ENCODE measurements around the gene USP49.
"Not testable (repeated sequence)": the region's sequence is repeated elsewhere in the genome, so short reads cannot be mapped to it uniquely, and the experiment has no call there.

USP49 gene

DNA sequence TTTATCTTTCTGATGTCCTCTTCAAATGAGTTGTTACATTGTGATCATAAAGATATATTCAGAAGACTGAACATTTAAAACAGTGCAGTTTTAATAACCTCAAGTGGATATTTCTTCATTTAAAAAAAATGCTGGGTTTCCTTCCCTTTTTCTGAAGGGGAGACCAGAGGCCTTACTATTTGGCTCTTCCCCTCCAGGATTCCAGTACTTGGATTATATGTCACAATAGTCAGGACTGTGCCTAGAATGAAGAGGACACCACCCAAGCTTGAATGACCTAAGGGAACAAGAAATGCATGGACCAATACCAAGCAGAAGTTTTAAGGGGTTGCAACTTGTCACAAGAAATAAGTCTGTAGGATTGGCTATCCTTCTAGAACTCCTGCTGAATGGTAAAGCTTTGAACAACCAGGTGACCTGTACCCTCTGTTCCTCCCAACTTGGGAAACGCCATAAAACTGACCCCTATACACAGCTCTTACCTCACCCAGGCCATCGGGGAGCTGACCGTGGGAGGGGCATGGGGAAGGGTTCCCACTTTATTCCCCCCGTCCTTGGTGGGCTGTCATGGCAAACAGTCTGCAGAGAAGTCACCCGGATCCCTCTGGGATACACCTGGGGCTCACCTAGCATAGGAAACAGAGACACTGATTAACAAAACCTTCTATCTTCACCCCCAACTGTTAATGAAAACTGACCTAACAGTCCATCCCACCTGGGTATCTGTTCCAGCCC is 117.5 kb downstream of the USP49 start:
- Mint-ChIP-seq H3K36me3 (no peaks in the 10 kb centered on the region), H3K4me1 (ENCODE audit: low read depth) (peaks cover 13% of the 10 kb centered on the region), H3K9me3 (ENCODE audit: low read depth) (no peaks in the 10 kb centered on the region), H3K27me3 (no peaks in the 10 kb centered on the region), H3K27ac (no peak overlapping the region), H3K4me3 (peak overlapping the region; percentile 91)

DNA sequence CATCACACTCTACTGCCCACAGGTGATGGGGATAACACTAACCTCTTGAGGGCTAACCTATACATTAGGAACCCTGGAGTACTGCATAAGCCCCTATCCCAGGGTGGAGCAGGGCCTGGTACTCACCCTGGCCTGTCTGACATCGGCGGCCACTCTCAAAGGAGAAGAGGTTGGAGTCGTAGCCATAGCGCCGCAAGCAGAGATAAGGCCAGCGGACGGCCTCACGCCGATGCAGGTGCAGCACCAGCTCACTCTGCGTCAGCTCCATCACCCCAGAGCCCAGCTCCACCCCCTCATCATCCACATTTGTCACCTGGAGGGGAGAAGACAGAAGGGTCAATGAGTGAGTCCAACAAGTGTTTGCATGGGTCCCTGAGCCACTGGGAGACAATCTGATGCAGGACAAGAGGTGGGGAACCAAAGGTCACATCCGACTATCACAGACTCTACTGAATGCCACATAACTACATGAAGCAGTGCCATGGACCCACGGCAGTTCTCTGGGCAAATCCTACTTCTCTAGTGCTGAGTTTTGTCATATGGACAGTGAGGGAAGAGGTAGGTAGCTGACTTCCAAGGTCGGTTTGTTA is 119.8 kb downstream of the USP49 start:
- H3K4me3 Mint-ChIP-seq = no peak overlapping the region
- no peaks in the 10 kb centered on the region for H3K27me3 Mint-ChIP-seq
- no peak overlapping the region for H3K27ac Mint-ChIP-seq
- peaks cover 8% of the 10 kb centered on the region for H3K4me1 Mint-ChIP-seq (ENCODE audit: low read depth)
- H3K36me3 Mint-ChIP-seq = peaks cover 2% of the 10 kb centered on the region
- no peaks in the 10 kb centered on the region for H3K9me3 Mint-ChIP-seq (ENCODE audit: low read depth)

DNA sequence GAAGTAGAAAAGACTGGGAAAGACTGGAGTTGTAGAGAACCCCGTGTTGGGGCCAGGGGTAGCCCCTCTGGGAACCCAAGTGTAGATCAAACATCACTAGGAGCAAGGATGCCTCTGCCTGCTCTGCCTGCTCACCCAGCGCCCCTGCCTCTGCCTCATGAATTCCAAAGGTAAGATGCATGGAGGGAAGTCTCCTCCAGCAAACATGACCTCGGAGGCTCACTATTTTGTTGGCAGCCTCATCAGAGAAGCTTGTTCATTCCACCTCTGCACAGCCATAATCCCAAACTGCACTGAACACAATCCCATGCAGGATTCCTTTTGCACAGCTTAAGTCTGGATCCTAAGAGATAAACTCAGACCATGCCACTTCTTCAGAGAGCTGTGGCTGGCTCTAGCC is 120.3 kb downstream of the USP49 start:
- Mint-ChIP-seq H3K36me3 (peaks cover 2% of the 10 kb centered on the region), H3K4me3 (no peak overlapping the region), H3K27ac (no peak overlapping the region), H3K4me1 (ENCODE audit: low read depth) (peaks cover 5% of the 10 kb centered on the region), H3K9me3 (ENCODE audit: low read depth) (no peaks in the 10 kb centered on the region), H3K27me3 (no peaks in the 10 kb centered on the region)

DNA sequence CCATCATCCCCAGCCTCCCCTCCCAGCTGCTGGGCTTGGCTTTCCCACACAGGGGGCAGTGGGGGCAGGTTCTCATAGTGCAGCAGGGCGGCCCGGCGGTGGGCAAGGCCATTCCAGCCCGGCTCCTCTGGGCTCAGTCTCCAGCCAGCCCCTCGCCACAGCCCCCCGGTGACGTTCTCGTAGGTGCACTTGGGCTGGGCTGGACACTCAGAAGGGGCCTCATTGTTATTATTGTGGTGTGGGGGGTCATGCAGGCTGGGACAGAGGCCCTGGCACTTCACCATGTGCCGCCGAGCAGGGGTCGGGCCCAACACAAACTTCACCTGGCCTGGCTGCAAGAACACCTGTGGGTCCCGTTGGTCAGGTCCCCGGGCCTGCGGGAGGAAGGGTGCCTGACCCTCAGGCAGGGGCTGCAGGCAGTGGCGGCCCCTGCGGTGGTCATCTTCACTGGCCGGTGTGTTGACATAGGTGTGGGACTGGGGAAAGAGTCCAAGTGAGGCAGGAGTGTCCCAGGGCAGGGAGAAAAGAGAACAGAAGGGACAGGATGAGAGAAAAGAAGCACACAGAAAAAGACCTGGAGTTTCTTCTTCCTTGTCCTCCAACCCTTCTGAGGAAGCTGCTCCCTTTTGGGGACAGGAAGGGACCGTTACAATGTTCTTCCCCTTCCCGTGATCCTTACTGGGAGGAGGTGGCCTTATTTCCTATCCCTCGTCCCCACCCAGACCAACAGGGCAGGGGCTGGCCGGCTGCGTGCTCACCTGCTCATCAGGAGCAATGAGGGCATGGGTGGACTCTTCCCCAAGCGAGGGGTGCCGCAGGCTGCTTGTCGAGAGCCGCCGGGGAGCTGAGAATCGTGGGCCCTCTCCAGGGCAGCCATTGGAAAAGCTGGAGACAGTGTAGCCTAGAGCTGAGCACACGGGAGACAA is 123.9 kb downstream of the USP49 start:
- H3K4me1 Mint-ChIP-seq (ENCODE audit: low read depth) = no peaks in the 10 kb centered on the region
- peaks cover 2% of the 10 kb centered on the region for H3K36me3 Mint-ChIP-seq
- no peak overlapping the region for H3K4me3 Mint-ChIP-seq
- H3K27ac Mint-ChIP-seq = no peak overlapping the region
- H3K9me3 Mint-ChIP-seq (ENCODE audit: low read depth) = no peaks in the 10 kb centered on the region
- H3K27me3 Mint-ChIP-seq = no peaks in the 10 kb centered on the region

DNA sequence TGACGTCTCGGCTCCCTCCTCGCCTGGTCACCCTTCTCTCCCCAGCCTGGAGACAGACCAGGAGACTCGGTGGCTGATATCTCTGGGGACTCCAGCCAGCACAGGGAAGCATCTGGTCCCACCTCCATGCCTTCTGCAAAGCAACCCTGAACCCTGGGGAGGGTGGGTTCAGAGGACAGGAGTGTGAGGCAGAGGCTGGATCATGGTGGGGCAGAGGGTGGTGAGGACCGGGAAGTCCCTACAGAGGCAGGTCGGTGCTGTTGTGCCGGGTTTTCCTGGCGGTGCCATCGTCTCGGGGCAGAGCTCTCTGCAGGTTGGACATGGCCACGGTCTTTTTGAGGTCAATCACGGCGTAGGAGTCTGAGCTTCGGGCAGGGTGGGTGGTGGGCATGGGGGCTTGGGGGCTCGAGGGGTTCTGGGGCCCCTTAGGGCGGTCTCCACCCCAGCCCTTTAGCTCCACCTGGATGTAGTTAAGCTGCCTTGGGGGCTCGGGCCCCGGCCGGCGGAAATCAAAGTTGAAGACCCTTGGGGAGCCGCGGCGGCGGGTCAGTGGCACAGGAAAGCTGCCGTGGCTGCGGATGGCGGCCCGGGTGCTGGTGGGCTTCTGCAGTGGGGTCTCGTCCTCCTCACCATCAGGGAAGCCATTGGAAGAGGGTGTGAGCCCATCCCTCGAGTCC is 124.7 kb downstream of the USP49 start:
- Mint-ChIP-seq H3K27me3 (no peaks in the 10 kb centered on the region), H3K9me3 (ENCODE audit: low read depth) (no peaks in the 10 kb centered on the region), H3K4me3 (no peak overlapping the region), H3K27ac (no peak overlapping the region), H3K4me1 (ENCODE audit: low read depth) (no peaks in the 10 kb centered on the region), H3K36me3 (peaks cover 2% of the 10 kb centered on the region)

DNA sequence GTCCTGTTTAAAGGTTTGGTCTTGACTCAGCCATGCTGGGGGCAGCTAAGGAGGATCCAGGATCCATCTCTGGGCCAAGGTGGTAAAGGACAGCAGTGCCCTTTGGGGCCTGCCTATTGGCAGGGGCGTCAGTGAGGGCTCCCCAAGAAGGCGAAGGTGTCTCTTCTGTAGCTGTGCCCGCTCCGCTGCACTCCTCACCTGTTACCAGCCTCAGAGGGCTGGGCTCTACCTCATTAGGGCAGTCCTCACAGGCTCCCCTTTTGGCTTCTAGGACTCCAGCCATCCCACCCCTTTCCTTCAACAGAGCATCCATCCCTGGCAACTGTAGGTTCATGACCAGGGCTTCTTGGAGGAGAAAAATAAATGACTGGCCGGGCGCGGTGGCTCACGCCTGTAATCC is 125.8 kb downstream of the USP49 start:
- Mint-ChIP-seq H3K27ac (no peak overlapping the region), H3K4me3 (no peak overlapping the region), H3K36me3 (peaks cover 2% of the 10 kb centered on the region), H3K4me1 (ENCODE audit: low read depth) (no peaks in the 10 kb centered on the region), H3K9me3 (ENCODE audit: low read depth) (no peaks in the 10 kb centered on the region), H3K27me3 (no peaks in the 10 kb centered on the region)

DNA sequence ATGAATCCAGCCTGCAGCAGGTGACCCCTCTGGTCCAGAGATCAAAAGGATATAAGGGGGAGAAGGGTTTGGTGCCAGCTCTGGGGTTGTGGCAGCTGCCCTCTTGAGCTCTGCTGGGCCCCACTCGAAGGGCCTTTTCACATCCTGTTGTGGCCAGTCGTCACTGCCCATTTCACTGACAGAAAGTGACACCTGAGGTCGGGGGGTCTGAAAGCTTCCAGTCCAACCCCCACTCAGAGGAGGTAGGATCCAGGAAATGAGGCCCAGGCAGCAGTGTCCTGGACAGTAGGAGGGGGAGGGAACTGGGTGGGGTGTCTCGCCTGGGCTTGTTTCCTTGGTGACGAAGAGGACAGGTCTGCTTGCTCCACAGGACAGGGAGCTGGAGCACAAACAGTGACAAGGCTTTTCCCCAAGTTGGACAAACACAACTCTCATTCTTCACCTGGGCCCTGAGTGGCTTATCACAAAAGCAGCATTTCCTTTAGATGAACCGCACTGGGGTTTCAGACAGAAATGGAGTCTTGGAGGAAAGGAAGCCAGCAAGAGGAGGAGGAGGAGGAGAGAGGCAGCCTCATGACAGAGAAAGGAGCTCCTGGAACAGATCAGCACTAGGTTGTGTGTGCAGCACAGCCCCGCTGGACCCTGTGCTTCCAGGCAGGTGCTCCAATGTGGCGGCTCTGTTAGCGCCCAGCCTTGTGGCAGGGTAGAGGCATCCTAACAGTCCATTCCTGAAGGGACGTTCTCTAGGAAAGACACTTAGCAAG is 126.4 kb downstream of the USP49 start:
- Mint-ChIP-seq H3K4me3 (no peak overlapping the region), H3K27me3 (no peaks in the 10 kb centered on the region), H3K4me1 (ENCODE audit: low read depth) (no peaks in the 10 kb centered on the region), H3K27ac (no peak overlapping the region), H3K9me3 (ENCODE audit: low read depth) (no peaks in the 10 kb centered on the region), H3K36me3 (peaks cover 2% of the 10 kb centered on the region)

DNA sequence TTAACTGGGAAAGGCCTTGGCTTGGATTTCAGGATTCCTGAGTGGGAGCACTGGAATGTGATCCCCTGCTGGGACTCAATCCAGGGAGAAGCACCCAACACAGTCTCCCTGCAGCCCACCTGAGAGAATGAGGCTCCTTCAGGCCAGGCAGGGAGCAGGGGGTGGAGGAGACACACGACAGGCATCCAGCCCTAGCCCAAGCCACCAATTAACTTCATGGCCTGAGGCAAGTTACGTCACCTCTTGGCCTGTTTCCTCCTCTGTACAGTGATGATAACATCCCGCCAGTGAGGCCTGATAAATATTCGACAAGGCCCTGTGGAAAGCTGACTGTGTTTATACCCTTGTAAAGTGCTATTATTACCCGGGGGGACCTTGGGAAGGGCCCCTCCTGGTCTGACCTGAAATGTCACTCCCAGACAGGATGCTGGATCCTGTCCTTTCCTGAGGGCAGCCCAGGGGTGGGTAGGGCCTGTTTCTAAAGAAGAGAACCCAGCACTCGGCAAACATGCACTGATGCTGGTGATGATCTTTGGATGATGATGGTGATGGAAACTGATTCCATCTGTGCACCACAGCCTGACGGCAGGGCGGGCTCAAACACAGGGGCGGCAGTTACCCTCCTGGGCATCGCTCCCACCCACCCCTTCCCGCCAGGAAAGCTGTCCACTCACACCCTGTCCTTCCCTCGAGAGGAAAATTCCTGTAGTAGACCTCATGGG is 127.9 kb downstream of the USP49 start:
- Mint-ChIP-seq H3K27me3 (no peaks in the 10 kb centered on the region), H3K27ac (no peak overlapping the region), H3K4me3 (no peak overlapping the region), H3K36me3 (peaks cover 4% of the 10 kb centered on the region), H3K9me3 (ENCODE audit: low read depth) (no peaks in the 10 kb centered on the region), H3K4me1 (ENCODE audit: low read depth) (no peaks in the 10 kb centered on the region)

DNA sequence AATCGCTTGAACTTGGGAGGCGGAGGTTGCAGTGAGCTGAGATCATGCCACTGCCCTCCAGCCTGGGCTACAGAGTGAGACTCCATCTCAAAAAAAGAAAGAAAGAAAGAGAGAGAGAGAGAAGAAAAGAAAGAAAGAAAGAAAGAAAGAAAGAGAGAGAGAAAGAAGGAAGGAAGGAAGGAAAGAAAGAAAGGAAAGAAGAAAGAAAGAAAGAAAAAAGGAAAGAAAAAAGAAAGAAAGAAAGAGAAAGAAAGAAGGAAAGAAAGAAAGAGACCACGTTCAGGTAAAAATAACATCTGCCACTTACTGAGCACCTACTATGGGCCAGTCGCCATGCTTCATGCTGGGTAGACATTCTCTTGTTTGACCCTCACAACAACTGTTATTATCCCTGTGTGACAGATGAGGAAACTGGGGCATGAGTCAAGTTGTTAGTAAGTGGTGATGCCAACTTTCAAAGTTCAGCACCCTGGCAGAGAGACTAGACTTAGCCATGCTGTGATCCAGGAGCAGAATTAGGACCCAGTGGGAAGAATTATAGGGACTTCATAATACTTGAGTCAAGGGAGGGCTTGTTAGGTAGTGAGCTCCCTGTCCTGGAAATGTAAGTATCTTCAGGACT is 129.0 kb downstream of the USP49 start:
- not testable (repeated sequence) for H3K27ac Mint-ChIP-seq; H3K4me1 Mint-ChIP-seq (ENCODE audit: low read depth); H3K27me3 Mint-ChIP-seq; H3K4me3 Mint-ChIP-seq; H3K9me3 Mint-ChIP-seq (ENCODE audit: low read depth); H3K36me3 Mint-ChIP-seq

DNA sequence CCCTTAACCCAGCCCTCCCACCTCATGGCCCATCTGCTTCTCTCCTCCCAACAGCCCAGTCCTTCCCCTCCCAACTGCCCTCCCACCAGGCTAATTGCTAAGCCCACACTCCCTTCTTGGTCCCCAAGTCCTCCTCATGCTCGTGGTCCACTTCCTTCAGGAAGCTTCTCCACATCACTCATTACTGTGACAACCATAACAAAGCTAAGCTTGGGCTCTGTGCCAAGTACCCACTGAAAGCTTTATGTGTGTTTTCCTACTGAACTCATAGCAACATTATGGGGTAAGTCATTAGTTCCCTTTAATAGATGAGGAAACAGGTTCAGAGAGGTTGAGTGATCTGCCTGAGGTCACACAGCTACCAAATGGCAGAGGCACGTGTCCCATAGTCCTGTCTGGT is 131.7 kb downstream of the USP49 start:
- H3K4me1 Mint-ChIP-seq (ENCODE audit: low read depth) = no peaks in the 10 kb centered on the region

DNA sequence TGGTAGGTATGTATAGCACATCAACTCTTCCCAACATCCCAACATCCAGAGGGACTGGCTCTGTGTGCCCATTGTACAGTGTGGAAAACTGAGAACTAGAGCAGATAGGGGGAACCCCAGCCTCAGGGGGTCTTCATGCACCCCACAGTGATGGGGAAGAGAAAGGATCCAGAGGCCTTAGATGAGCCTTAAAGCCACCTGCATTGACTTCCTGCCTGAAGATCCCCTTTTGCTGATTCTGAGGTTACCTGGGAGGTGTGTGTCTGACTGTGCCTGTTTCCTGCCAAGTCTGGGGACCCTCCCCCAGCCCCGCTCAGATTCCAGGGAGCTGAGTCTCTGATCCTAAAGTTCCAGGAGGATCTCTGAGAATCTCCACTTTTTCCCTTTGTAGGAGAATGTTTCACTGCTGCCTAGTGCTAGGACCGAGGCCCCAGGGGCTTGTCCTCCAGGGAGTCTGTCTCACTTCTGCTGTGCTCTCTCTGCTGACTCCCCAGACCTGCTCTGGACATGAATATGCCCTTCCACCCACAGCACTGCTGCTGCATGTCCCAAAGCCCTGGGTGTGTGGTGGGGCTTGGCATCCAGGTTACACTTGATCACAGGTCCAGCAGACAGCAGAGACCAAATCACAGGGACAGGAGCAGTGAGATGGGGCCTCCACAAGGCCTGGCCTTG is 135.1 kb downstream of the USP49 start:
- Mint-ChIP-seq H3K27ac (no peak overlapping the region), H3K36me3 (peaks cover 2% of the 10 kb centered on the region), H3K4me1 (ENCODE audit: low read depth) (peaks cover 1% of the 10 kb centered on the region)

More for the DNA sequence above, 131.7 kb downstream of the USP49 start:
- Mint-ChIP-seq H3K36me3 (peaks cover 2% of the 10 kb centered on the region), H3K4me3 (no peak overlapping the region), H3K9me3 (ENCODE audit: low read depth) (no peaks in the 10 kb centered on the region), H3K27ac (no peak overlapping the region), H3K27me3 (no peaks in the 10 kb centered on the region)

DNA sequence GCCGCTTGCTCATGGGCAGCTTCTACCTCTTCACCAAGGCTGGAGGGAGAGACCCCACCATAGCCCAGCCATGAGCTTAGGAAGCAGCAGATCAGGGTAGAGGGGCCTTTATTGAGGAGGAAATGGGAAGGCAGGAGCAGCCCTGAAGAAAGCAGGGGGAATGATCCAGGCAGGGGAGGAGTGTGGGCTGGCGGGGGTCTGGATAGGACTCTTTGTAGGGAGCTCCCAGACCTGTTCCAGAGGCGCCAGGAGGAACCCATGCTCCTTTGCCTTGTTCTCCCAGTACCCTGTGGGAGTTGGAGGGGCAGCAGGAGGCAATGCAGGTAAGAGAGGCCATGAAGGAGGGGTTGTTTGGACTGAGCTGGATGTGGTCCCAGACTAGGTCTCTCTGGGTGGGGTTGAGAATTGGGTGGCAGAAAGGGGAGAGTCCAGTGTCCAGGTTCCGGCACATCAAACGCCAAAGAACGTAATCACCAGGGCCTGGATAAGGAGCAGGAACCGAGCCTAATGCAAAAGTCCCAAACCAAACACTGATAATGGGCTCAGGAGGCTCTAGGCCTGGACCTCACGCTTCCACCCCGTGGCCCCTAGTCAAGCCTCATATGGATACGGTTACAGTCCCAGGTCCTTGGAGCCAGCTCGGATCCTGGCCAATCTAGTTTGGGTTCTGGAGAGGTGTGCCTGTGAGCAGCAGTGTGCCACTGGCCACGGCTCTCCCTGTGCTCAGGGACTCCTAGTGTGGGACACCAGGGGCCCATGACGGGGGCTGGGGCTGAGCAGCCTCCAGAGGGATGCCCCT is 135.9 kb downstream of the USP49 start:
- no peak overlapping the region for H3K27ac Mint-ChIP-seq

More for the DNA sequence above, 135.1 kb downstream of the USP49 start:
- H3K4me3 Mint-ChIP-seq = no peak overlapping the region
- H3K27me3 Mint-ChIP-seq = no peaks in the 10 kb centered on the region
- H3K9me3 Mint-ChIP-seq (ENCODE audit: low read depth) = no peaks in the 10 kb centered on the region

More for the DNA sequence above, 135.9 kb downstream of the USP49 start:
- peaks cover 1% of the 10 kb centered on the region for H3K4me1 Mint-ChIP-seq (ENCODE audit: low read depth)
- H3K9me3 Mint-ChIP-seq (ENCODE audit: low read depth) = no peaks in the 10 kb centered on the region
- no peaks in the 10 kb centered on the region for H3K27me3 Mint-ChIP-seq
- no peak overlapping the region for H3K4me3 Mint-ChIP-seq
- peaks cover 2% of the 10 kb centered on the region for H3K36me3 Mint-ChIP-seq
